B cell (primary cell): ENCODE measurements around the gene EPM2AIP1.

ENCODE experiments used
- CTCF ChIP-seq: fragments of 200-600 bp; IDR thresholded peaks from one replicate; pipeline ENCODE4 v1.8.0; 2022; ENCODE audit warnings: antibody characterized with exemption, mild to moderate bottlenecking
- EZH2 ChIP-seq: IDR thresholded peaks from 2 replicates; pipeline ENCODE4 v1.6.1; 2012; ENCODE audit warnings: borderline replicate concordance, low read depth, mild to moderate bottlenecking, moderate library complexity, low read length; ENCODE audit not compliant: insufficient read depth, poor library complexity, severe bottlenecking

GRCh38 chr3:36959821-36960220, 33.1 kb downstream of the EPM2AIP1 start:
- TF ChIP-seq CTCF (no peak), EZH2 (no peak)
